Body of pancreas (tissue), 4 donors: ENCODE data around the gene DYRK3.

ENCODE experiments used
- CTCF ChIP-seq, 7 experiments: fragments of 450-650 bp in 4 of 7; fragments of 200-600 bp in 3 of 7; sonication (generic) in 3 of 7; IDR thresholded peaks; one replicate each; pipeline ENCODE4 v1.5.1; 2016 to 2019; ENCODE audit warnings: antibody characterized with exemption in 7 of 7
- POLR2A ChIP-seq, 3 donors: fragments of 450-650 bp; IDR thresholded peaks; one replicate each; pipeline ENCODE4 v1.6.1; 2016; ENCODE audit warnings: antibody characterized with exemption in 3 of 3, mild to moderate bottlenecking in 2 of 3

DNA sequence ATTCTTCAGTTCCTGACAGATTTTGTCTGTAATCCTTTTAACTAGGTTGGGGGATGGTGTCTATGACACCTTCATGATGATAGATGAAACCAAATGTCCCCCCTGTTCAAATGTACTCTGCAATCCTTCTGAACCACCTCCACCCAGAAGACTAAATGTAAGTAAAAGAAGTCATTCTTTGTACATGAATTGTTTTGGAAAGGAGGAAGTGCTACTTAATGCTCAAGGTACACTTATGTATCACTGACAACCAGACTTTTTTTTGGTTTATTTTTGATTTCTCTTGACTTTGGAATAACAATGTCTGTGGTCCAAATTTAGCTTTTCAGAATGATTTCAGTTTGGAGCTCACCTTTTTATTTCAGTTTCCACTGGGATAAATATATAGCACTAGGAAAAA, 2.3 kb downstream of the DYRK3 start:
- TF ChIP-seq POLR2A (IDR thresholded peaks at IDR 0.05) (no peak), CTCF (IDR thresholded peaks at IDR 0.05) (no peak)
